Stimulated activated CD4-positive, alpha-beta T cell treated with anti-CD3 and anti-CD28 coated beads, Interleukin-12 subunit alpha, Interleukin-12 subunit beta, amount 100 ng/mL, for 48 hours (primary cell): ENCODE data around the gene SEC14L2.

ENCODE experiments used
- DNase-seq, 3 donors: peaks; one replicate each; pipeline ENCODE4 v3.0.0-alpha.2; 2020; ENCODE audit warnings: low read depth in 2 of 3, low spot score in 1 of 3

SEC14L2 gene

DNA sequence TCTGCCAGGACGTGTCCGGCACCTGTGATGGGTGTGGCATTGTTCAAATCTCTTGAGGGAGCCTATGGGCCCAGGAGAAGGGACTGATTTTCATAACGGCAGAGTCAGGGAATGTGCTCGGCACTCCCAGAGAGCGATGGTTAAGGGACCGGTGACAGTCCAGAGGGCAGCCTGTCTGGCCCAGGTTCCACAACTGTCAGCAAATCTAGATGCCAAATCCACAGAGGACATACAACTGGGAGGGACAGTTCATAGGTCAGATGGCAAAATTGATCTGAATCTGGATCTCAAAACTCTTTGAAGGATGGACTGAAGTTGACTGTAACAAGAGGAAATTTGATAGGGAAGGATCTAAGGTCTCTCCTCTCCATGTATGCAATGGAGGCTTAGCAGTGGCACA, 7.5 kb downstream of the SEC14L2 start:
- no peak for DNase-seq

DNA sequence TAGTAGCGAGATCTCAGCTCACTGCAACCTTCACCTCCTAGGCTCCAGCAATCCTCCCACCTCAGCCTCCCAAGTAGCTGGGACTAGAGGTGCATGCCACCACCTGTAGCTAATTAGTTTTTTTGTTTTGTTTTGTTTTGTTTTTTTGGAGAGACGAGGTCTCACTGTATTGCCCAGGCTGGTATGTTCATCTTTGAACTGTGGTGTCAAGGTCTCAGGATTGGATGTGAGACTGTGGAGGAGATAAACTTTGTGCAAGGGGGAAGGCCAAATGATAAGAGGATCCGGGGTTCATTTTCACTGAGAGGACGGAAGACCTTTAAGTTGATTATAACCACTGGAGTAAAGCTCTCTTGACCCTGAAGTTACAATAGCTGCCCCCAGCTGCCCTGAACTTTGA, 8.9 kb downstream of the SEC14L2 start:
- DNase-seq, result no peak

GRCh38 chr22:30406400-30406799, 9.6 kb downstream of the SEC14L2 start:
- no peak for DNase-seq

GRCh38 chr22:30408388-30409102, 11.7 kb downstream of the SEC14L2 start:
- DNase-seq, result no peak

DNA sequence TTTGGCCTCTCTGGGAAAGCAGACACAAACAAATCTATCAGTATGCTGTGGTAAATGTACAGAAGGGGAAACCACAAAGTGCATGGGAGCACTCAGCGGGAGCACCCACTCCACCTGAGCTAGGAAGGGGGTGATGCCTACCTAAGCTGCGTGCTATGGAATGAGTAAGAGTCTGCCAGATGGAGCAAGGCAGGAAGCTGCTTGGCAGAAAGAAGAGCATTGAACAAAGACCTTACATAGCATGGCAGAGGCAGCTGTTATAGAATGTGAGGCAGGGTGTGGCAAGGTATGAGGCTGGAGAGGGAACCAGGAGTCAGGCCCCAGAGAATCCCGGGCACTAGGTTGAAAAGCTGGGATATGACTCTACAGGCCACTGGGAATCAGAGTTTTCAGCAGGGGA, 15.0 kb downstream of the SEC14L2 start:
- no peak for DNase-seq

DNA sequence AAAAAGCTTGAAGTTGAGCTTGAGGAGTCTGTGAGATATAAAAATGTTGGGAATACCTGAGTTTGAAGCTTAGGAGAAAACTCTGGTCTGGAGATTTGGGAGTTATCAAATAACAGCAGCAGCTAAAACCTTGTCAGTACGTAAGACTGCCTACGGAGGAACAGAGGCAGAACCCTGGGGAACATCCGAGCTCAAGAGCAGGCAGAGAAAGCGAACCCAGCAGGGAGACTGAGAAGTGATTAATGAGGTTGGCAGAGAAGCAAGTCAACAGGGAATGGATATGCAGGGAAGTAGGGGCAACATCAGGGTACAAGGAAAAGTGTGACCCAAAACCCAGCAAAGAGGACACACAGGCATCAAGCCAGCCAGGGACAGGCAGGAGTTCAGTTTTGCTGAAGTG, 16.2 kb downstream of the SEC14L2 start:
- no peak for DNase-seq

DNA sequence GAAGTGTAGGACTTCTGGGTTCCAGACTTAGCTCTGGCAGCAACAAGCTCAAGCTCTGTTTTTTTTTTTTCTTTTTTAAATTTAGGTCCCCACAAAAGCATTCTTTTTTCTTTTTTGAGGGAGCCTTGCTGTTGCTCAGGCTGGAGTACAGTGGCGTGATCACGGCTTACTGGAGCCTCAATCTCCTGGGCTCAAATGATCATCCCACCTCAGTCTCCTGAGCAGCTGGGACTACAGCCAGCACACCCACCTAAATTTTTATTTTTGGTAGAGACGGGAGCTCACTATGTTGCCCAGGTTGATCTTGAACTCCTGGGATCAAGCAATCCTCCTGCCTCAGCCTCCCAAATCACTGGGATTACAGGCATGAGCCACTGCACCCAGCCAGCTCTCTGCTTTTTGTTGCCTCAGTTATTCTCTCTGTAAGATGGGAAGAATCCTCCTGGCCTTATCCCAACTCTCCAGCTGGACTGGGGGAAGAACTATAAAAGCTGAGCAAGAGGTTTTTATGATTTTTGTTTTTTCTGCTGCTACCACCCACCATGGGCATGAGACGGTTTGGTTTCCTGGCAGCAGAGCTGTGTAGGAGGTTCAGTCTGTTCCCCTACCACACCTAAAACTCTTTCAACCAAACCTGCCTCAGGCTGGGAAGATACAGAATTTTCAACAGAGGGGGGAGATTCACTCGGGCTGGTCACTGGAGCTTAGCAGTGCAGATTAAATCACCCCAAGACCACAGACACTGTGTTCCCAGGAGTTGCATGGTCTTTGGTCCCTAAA, 17.1 kb downstream of the SEC14L2 start:
- no peak for DNase-seq

GRCh38 chr22:30414525-30415047, 17.8 kb downstream of the SEC14L2 start:
- DNase-seq, result no peak

DNA sequence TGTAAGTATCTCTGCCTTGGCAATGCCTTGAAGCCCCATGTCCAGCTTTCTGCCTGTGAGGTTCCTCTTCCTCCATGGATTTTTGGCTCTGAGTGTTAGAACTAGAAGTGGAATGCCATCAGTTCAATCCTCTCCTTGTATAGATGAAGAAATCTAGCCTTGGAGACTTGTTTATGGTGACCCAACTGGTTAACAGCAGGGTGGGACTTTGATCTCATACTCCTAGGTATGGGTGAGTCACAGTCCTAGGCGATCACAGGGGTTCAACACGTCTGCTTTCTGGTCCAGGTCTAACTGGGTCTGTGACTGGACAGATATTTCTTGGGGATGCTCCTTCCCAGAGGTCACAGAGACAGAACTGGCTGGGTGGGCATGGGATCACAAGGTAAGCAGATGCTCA, 19.6 kb downstream of the SEC14L2 start:
- DNase-seq, result no peak

DNA sequence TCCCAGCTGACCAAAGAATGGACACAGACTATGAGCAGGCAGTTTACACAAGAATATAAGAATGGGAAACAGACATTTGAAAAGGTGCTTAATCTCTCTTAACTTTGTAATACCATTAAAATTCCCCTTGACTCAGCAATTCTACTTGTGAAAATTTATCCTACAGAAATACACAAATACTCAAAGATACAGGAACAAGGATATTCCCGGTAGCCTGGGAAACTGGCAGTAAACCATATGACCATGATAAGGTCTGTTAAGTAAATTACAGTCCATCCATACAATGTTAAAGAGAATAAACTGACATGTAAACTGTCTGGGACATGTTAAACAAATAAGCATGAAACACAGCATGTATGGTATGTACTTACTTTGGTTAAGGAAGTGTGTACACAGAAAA, 20.0 kb downstream of the SEC14L2 start:
- DNase-seq, result no peak

- no peak for DNase-seq
Measured at GRCh38 chr22:30420347-30421125, 23.7 kb downstream of the SEC14L2 start.

DNA sequence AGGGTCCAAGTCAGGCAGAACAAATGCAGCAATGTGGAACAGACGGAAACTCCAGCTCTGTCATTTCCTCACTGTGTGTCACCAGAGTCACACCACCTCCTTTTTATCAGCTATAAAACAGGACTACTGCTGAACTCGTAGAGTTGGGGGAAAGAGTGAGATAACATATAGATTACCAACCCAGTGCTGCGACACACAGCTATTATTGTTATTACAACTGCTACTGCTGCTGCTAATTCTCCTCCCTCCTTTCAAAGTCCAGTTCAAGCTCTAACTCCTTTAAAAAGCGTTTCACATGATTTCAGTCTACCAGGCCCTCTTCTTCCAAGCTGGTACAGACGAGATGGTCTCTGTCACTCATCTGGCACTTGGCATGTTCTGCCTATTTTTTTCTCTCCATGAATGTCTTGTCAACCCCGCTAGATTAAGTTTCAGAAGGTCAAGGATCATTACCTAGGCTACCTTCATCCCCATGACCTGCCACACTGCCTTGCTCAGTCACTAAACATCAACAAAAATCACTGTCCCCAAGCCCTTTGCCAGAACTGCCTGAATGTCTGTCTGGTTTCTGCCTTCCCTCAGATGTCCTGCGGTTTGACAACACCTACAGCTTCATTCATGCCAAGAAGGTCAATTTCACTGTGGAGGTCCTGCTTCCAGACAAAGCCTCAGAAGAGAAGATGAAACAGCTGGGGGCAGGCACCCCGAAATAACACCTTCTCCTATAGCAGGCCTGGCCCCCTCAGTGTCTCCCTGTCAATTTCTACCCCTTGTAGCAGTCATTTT, 25.1 kb downstream of the SEC14L2 start:
- DNase-seq, result no peak

GRCh38 chr22:30422481-30423300, 25.9 kb downstream of the SEC14L2 start:
- peak in 2 of 3 donors; percentile 36 to 52 for DNase-seq

GRCh38 chr22:30423301-30423958, 26.6 kb downstream of the SEC14L2 start:
- DNase-seq, result peak; percentile 53 to 59 (median 54)

DNA sequence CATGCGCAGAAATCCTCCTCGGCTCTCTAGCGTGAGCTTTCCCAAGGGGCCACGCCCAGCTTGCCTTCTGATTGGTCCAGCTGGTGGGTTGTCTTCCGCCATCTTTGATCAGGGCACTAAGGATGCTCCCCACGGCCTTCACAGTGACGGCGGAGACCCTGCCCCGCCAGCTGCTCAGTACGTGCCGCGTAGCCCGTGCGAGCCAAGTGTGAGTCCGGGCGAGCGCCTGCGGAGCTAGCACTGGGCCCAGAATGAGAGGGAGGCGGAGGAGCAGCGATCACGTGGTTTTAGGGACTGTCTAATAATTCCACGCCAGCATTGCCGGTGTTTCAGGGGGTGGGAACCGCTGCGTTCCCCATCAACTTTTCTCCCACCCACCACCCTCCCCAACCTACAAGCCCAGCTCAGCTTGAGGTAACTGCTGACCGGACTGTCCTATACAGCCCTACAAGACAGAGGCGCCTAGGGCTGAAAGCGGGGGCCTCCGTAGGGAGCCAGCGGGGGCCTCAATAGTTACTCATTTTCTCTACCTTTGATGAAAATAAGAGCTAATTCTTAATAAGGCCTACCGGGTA, 27.2 kb downstream of the SEC14L2 start:
- peak; percentile 97 to 98 (median 98) for DNase-seq

DNA sequence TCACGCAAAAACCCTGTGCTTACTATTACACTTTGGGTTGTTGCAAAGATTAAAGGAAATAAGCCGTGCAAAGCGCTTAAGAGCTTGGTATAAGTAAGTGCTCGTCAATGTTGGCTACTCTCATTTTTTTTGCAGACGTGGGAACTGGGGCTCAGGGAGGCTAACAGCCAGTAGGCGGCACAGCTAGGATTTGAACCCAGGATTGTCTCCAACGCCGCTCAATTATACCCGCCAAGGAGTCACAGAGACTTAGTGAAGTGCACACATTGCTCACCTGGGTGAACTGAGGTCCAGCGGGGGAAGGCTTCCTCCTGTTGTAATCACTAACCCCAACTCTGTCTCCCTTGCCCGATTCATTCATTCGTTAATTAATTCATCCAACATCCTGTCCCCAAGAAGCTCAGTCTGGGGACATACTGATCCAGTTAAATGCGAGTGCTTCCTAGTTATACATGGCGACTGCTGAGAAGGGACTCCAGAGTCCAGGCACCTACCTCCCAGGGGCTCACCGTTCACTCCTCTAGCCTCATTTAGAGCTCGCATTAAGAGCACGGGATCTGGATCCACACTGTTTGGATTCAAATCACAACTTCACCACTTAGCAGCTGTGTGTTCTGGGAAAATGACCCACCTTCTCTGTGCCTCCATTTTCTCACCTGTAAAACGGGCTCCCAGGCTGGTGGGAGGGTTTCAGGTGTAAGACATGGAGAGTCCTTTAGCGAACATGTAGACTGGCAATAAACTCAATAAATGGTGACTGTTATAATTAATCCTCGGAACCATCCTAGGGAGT, 27.9 kb downstream of the SEC14L2 start:
- no peak for DNase-seq

DNA sequence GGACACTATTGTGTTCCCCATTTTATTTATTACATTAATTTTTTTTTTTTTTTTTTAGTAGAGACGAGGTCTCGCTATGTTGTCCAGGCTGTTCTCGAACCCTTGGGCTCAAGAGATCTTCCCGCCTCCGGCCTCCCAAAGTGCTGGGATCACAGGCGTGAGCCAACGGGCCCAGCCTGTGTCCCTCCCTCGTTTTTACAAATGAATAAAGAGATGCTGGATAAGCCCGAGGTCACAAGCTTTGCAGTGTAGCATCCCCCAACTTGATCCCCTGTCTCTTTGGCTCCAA, 28.5 kb downstream of the SEC14L2 start:
- no peak for DNase-seq

- peak in 1 of 3 donors; percentile 48 for DNase-seq
Measured at GRCh38 chr22:30425616-30426387, 29.0 kb downstream of the SEC14L2 start, which contains the start of gene MTFP1. Gene MTFP1 (plus strand): TSS chr22:30425768. CDS start chr22:30425880, 112 bp downstream.
